GM21786 (cell line): ENCODE measurements around the gene SLC16A13.
"Not testable (repeated sequence)": the region's sequence is repeated elsewhere in the genome, so short reads cannot be mapped to it uniquely, and the experiment has no call there.

ENCODE experiments used
- ATAC-seq: cut with Tn5 transposase; IDR thresholded peaks from one replicate; pipeline ENCODE4 v1.9.1; 2021; ENCODE audit not compliant: unreplicated experiment

Gene SLC16A13

GRCh38 chr17:7058831-7059447, 23.1 kb downstream of the SLC16A13 start:
- no peak for ATAC-seq

GRCh38 chr17:7060165-7060891, 24.5 kb downstream of the SLC16A13 start:
- ATAC-seq = no peak

GRCh38 chr17:7063518-7064094, 27.8 kb downstream of the SLC16A13 start:
- ATAC-seq = no peak

GRCh38 chr17:7064261-7064660, 28.4 kb downstream of the SLC16A13 start:
- no peak for ATAC-seq

- ATAC-seq = no peak
These were observed 31.4 kb downstream of the SLC16A13 start for GRCh38 chr17:7067198-7067597.

- no peak for ATAC-seq
These were observed 32.5 kb downstream of the SLC16A13 start for GRCh38 chr17:7068268-7068667.

GRCh38 chr17:7070712-7071111, 34.9 kb downstream of the SLC16A13 start:
- ATAC-seq = no peak

- no peak for ATAC-seq
These were observed 36.6 kb downstream of the SLC16A13 start for GRCh38 chr17:7072406-7072805.

GRCh38 chr17:7074931-7075330, 39.1 kb downstream of the SLC16A13 start:
- ATAC-seq = no peak

- no peak for ATAC-seq
These were observed 42.2 kb downstream of the SLC16A13 start for GRCh38 chr17:7077911-7078546.

GRCh38 chr17:7078711-7079110, 42.9 kb downstream of the SLC16A13 start:
- no peak for ATAC-seq

- ATAC-seq = no peak
These were observed 44.0 kb downstream of the SLC16A13 start, which contains the start of gene CLEC10A for GRCh38 chr17:7079581-7080455. Gene CLEC10A, minus strand, starts transcription at chr17:7080251. Its CDS starts 1,439 bp downstream, at chr17:7078812.

- ATAC-seq = no peak
These were observed 44.7 kb downstream of the SLC16A13 start for GRCh38 chr17:7080456-7081041.

GRCh38 chr17:7081341-7082062, 45.7 kb downstream of the SLC16A13 start:
- no peak for ATAC-seq

- ATAC-seq = no peak
These were observed 47.8 kb downstream of the SLC16A13 start for GRCh38 chr17:7083592-7083991.

- no peak for ATAC-seq
These were observed 48.3 kb downstream of the SLC16A13 start for GRCh38 chr17:7084088-7084487.

- not testable (repeated sequence) for ATAC-seq
These were observed 52.6 kb downstream of the SLC16A13 start for GRCh38 chr17:7088442-7088841.

GRCh38 chr17:7089570-7089969, 53.8 kb downstream of the SLC16A13 start:
- not testable (repeated sequence) for ATAC-seq
